ENCODE measurements around the gene ADGRG3. TPM values are rescaled to one million over a fixed set of nuclear protein-coding genes. Genes with fewer than 3 reads are reported as not detected.

The ADGRG3 gene
- total and polyA plus RNA-seq, 9 of the 15 experiments (the other 6 are each of a cell fraction or from before 2014, with no cell fraction given), result 0.09 to 0.52 (median 0.14) TPM; not detected in 3

DNA sequence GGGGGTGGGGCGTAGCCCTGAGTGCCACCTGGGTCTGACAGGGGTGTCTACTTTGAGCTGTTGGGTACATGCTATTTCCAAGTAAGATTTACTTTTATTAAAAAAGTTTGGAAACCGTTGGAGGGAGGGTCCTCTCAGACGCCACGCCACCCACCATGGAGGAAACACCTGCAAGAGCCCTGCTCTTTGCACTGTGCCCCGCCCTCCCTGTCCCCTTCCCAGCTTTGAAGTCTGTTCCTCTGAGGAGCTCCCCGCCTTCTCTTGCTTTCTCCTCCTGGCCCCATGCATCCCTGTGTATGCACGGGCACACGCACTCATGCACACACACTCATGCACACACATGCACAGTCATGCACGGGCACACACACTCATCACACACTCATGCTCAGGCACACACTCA, 24.2 kb upstream of the ADGRG3 start:
- Histone ChIP-seq H3K27ac (ENCODE audit: extremely low read depth, low read depth, low read length) (no peak overlapping the region), H3K36me3 (ENCODE audit: control insufficient read depth, insufficient read depth, low read length) (no peaks in the 10 kb centered on the region), H2AFZ (ENCODE audit: low read depth, low read length) (no peak overlapping the region), H3K79me2 (ENCODE audit: control insufficient read depth, insufficient read depth, low read length) (no peaks in the 10 kb centered on the region), H3K27me3 (ENCODE audit: control insufficient read depth in 2 of 2, insufficient read depth in 2 of 2, low read length in 2 of 2) (peaks cover 2 to 30% of the 10 kb centered on the region in 2 experiments; a peak in 4 of 5 replicates), H3K9me1 (ENCODE audit: control insufficient read depth, insufficient read depth, low read length) (no peaks in the 10 kb centered on the region), H3K9ac (ENCODE audit: insufficient read depth in 1 of 2, low read depth in 2 of 2, low read length in 2 of 2) (no peak overlapping the region), H3K4me3 (no peak overlapping the region), H4K20me1 (replicated peaks; ENCODE audit: control insufficient read depth, insufficient read depth, low read length) (peaks cover 7% of the 10 kb centered on the region), H3K9me3 (replicated peaks; ENCODE audit: control insufficient read depth, insufficient read depth, low read depth, low read length) (peaks cover 3% of the 10 kb centered on the region), H3K4me1 (replicated peaks in 1 of 2; ENCODE audit: control insufficient read depth in 2 of 2, insufficient read depth in 2 of 2, low read length in 2 of 2) (peaks cover 0 to 5% of the 10 kb centered on the region in 2 experiments; a peak in 1 of 5 replicates), H3K4me2 (ENCODE audit: insufficient read depth, low read length) (no peak overlapping the region)
- no peak for TF ChIP-seq ZKSCAN8 (CRISPR knock-in tag; IDR thresholded peaks at IDR 0.05)
- no peak for TF ChIP-seq GABPB2 (CRISPR knock-in tag; conservative IDR thresholded peaks at IDR 0.05)
- no peak for TF ChIP-seq NFIX (CRISPR knock-in tag; IDR thresholded peaks at IDR 0.05; ENCODE audit: low read depth)
- TF ChIP-seq SMARCA5 (IDR thresholded peaks at IDR 0.05), result no peak
- no peak for TF ChIP-seq ZNF589 (CRISPR knock-in tag; IDR thresholded peaks at IDR 0.05; ENCODE audit: low read depth)
- TF ChIP-seq, protein P1, sequence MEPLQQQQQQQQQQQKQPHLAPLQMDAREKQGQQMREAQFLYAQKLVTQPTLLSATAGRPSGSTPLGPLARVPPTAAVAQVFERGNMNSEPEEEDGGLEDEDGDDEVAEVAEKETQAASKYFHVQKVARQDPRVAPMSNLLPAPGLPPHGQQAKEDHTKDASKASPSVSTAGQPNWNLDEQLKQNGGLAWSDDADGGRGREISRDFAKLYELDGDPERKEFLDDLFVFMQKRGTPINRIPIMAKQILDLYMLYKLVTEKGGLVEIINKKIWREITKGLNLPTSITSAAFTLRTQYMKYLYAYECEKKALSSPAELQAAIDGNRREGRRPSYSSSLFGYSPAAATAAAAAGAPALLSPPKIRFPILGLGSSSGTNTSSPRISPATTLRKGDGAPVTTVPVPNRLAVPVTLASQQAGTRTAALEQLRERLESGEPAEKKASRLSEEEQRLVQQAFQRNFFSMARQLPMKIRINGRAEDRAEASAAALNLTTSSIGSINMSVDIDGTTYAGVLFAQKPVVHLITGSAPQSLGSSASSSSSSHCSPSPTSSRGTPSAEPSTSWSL (CRISPR knock-in tag; IDR thresholded peaks at IDR 0.05; ENCODE audit: borderline replicate concordance), result no peak
- TF ChIP-seq SMARCA4 (IDR thresholded peaks at IDR 0.05), result no peak
- TF ChIP-seq FOXK1 (CRISPR knock-in tag; IDR thresholded peaks at IDR 0.05; ENCODE audit: borderline replicate concordance), result no peak
- TF ChIP-seq EP300 (IDR thresholded peaks at IDR 0.05; ENCODE audit: low read length), result no peak
- no peak for TF ChIP-seq ZFP30 (CRISPR knock-in tag; IDR thresholded peaks at IDR 0.05; ENCODE audit: borderline replicate concordance)
- no peak for TF ChIP-seq EP400 (IDR thresholded peaks at IDR 0.05)
- no peak for TF ChIP-seq HDAC1 (IDR thresholded peaks at IDR 0.05)
- no peak for TF ChIP-seq JUN (IDR thresholded peaks at IDR 0.05; ENCODE audit: borderline replicate concordance, low read depth, low read length)
- TF ChIP-seq JUN (CRISPR knock-in tag; IDR thresholded peaks at IDR 0.05; ENCODE audit: borderline replicate concordance), result no peak
- TF ChIP-seq BCOR (IDR thresholded peaks at IDR 0.05), result no peak
- TF ChIP-seq MTA3 (IDR thresholded peaks at IDR 0.05; ENCODE audit: borderline replicate concordance), result no peak
- TF ChIP-seq PML (IDR thresholded peaks at IDR 0.05; ENCODE audit: low read length), result no peak
- intact Hi-C loops (cut with micrococcal nuclease) (loop anchor here (10.0 kb wide), 1 partner anchor 351 kb away; no protein-coding TSS in a partner anchor), in situ Hi-C loops (cut with MboI) (no loop called here)
- POLR2A ChIA-PET, result interaction anchor here (0.6 to 0.9 kb wide), 4 partner anchors 13 to 110 kb away, joined by 3 to 4 read pairs (median 3); no protein-coding TSS in a partner anchor
- no TSS peak for BruUV-seq (replicated peaks)
- DNase-seq (ENCODE audit: extremely low read depth in 1 of 4, low spot score in 3 of 4) (no peak), FAIRE-seq (no peak), ATAC-seq (no peak)
- 10% methylated on average over 4 of the region's 9 CpGs for WGBS (ENCODE audit: insufficient coverage, low coverage, missing lambda C conversion rate)
- CTCF ChIA-PET (ENCODE audit: low intra/inter-chr PET ratio), result no interaction called here
